ENCODE data around the gene NECTIN1.
A peak's percentile ranks its signal among the peaks of the same experiment; 100 is the strongest.

Gene NECTIN1

DNA sequence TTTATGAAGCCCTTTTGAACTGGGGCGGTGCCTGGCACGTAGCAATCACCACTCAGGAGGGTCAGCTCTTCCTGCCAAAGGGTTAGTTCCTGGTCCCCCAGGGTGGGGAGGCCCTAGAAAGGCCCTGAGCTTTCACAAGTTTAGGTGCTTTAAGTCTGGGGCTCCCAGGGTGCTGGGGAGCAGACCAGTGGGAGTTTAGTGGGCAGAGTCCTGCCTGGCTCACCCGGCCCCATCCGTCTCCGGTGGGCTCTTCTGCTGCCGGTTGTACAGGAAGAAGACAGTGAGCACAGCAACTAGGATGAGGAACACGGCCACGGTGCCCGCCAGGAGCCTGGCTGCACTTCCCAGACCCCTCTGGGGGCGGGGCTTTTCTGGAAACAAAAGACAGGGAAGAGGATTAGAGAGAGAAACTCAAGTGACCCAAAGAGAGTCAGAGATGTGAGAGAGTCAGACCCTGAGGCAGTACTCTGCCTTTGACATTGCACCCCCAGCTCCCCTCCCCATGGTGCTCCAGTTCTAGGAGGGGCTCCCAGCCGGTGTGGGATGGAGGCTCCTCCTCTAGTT, 89.3 kb downstream of the NECTIN1 start:
- DNase-seq, result no peak

DNA sequence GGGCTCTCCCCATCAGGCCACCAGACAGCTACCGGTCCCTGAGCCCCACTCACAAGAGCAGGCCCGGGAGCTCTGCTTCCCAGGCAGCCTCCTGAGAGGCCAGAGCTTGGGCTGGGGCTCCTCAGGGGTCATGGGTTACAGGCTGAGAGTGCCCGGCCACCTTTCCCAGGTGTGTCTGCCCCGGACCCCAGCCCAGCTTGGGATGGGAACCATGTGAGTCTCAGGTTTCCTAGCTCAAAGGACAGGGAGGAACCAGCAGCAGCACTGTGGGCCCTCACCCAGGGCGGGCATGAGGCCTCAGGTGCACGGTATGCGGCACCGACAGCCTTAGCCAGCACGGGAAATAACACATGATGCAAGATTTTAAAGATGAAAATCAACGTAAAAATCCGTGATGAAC, 90.1 kb downstream of the NECTIN1 start:
- no peak for DNase-seq

DNA sequence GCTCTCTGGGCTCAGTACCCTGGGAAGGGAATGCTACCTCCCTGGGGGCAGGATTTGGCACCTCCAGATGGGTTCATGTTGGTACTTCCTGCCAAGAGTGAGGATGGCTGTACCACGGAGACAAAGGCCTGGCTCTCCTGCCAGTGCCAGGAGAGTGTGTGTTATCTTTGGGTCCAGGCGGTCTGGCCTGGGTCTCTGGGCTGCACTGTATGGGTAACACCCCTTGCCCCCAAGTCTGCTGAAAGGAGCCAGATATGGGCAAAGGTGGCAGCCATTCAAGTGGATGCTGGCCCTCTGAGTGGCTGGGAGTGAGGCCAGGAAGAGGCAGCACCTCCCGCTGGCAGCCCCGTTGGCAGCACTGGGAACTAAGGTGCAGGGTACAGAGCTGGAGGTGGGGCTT, 91.5 kb downstream of the NECTIN1 start:
- no peak for DNase-seq

DNA sequence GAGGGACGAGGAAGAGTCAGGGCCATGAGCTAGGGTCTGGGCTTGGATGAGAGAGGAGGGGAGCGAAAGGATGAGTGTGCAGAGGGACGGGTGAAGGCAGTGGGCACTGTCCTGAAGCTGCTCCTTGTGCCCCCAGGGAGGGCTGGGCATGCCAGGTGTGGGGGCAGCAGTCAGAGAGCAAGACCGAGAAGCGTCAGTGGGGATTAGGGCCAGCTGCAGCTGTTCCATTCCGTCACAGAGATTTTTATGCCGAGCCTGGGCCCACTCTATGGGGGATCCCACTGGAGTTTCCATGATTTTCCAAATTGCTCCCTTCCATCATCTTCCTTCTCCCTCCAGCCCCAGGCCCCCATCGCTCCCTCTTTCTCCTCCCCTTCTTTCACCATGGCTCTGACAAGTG, 93.2 kb downstream of the NECTIN1 start:
- no peak for DNase-seq

DNA sequence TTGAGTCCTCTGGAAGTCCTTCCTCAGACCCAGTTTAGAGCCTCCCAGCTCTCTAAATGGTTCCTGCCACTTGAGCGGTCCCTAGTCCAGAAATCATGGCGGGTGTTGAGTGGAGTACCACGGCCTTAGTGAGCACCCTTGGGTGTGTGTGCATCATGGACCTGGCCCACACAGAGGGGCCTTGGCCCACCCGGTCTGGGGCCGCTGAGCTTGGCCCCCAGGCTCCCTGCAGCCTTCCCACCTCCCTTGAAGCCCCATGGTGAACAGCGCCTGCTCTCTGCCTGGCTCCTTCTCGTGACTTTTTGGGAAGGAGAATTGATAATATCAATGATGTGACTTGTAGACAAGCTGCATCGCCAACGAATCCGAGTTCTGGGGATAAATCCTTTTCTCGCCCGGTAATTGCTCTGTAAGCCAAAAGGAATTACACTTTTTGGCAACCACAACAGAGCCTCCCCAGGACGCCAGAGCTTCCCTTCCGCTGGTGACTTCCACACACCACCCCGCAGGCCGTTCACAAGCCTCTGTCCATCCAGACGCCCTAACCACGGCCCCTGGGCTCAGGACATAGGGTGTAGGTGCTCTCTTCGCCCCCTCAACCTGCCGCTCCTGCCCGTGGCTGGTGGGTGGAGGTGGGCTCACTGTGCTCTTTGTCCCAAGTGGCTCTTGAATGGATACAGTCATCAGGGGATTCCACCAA, 93.8 kb downstream of the NECTIN1 start:
- DNase-seq, result no peak

DNA sequence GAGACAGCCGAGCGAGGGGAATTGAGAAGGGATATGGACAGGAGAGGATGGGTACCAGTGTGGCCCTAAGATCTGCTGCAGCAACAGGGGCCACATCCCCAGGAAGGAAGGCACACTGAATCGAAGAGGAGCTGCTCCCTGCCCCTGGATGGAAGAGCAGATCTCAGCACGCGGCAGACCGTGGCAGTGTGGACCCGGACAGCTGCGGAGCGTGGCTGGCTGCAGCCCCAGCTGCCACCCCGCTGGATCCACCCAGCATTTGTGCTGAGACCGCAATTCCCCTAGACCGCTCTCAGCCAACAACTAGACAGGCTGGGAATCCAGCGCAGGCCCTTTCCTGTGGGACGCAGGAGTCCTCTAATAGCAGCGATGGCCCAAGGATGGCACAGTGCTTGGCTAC, 94.7 kb downstream of the NECTIN1 start:
- DNase-seq, result no peak

DNA sequence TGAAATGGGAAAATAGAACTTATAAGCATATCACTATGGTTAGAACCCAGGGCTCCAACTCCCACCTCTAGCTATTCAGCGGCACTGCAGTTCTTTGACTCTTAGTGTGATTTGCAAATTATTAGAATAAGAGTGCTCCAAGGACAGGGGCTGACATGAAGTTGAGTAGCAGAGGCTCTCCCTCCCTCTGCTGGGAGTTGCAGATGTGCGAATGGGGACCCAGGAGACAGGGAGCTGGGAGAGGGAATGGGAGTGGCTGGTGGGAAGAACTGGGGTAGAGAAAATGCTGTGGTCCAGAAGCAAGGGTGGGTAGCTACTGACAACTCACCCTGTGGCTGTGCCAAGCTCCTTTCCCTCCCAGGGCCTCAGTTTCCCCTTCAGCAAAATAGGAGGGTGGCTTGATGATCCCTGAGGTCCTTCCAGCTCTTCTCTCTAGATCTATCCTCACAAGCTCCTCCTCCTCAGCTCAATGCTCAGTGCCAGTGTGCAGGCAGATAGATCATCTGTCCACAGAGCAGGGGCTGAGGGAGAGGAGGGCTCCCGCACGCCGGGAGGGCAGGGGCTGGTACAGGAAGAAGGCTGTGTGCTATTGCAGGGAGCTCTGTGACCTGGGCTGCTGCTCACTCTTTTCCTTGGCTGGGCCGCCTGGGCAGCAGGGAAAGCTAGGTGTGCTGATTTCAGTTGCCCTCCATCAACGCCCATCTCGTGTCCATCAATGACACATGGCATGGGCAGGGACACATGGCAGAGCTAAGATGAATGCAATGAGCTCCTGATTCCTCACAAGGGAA, 99.0 kb downstream of the NECTIN1 start:
- DNase-seq, result no peak

DNA sequence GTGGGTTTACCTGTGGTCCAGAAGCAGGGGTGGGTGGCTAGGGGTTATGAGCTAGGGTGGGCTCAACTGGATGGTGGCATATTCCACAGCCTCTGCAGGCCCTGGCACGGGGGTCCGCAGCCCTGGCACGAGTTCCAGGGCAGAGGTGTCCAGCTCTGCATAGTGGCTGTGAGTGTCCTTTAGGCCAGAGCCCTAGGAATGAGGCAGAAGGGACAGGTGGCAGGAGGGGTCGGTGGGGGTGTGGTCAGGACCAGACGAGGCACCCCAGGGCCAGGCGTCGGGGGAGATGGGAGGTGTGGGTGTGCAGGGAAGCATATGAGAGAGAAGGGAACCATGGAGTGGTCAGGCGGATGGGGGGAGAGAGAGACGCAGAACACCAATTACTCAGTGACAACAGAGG, 99.9 kb downstream of the NECTIN1 start:
- no peak for DNase-seq

DNA sequence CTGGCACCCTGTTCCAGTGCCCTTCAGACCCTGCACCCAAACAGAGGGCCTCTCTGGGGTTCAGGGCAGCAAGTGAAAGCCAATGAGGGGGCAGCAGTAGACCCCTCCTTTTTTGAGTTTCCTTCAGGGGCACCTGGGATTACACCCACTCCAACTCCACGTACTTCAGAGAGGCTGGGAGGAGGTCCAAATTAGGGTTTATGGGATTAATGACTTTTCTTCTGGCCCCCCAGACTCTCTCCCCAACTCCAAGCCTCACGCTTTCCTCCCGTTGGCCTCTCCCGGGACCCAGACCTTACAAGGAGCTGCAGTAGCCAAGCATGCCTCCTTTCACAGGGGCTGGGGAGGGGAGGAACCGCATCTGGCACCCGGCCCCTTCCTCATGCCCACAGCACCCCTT, 101.7 kb downstream of the NECTIN1 start:
- no peak for DNase-seq

DNA sequence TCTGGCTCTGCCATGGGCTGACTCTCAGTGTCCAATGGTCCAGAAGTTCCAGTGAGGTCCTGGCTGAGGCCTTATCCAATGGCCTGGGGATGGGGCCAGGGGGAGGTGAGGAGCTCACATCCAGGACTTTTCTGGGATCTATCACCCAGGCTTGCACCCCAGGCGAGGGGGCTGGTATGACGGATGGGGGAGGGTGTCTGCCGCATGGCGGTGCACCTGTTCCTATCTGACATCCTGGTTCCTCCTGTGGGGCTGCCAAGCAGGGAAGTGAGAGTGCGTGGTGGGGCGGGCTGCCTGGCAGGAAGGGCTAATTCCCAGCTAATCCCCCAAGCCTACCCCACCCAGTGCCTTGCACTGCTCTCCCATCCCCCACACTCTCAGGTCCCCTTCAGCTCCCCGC, 102.1 kb downstream of the NECTIN1 start:
- no peak for DNase-seq

DNA sequence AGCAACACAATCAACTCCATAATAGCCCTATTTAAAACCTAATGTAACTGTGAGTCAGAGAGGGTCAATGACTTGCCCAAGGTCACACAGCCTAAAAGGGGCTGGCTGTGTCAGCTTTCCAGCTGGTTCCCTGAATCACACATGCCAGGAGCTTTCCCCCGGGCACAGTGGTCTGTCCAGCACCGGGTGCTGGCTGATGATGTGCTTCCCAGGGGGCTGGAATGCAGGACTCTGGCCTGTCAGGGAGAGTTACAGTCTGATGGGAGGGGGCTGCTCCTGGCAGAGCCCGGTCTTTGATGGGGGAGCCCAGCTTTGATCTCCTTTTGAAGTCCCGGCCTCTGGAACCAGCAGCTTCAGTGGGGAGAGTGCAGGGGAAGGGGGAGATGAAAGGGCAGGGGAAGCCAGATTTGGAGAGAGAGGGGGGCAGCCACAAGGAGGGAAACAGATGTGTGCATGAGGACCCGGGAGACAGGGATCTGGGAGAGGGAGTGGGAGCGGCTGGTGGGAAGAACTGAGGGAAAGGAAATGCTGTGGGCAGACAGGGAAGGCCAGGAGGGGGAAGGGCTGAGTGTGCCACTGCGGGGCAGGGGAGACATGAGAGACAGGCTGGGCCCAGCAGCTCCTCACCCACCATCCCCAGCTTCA, 102.7 kb downstream of the NECTIN1 start:
- DNase-seq, result no peak

DNA sequence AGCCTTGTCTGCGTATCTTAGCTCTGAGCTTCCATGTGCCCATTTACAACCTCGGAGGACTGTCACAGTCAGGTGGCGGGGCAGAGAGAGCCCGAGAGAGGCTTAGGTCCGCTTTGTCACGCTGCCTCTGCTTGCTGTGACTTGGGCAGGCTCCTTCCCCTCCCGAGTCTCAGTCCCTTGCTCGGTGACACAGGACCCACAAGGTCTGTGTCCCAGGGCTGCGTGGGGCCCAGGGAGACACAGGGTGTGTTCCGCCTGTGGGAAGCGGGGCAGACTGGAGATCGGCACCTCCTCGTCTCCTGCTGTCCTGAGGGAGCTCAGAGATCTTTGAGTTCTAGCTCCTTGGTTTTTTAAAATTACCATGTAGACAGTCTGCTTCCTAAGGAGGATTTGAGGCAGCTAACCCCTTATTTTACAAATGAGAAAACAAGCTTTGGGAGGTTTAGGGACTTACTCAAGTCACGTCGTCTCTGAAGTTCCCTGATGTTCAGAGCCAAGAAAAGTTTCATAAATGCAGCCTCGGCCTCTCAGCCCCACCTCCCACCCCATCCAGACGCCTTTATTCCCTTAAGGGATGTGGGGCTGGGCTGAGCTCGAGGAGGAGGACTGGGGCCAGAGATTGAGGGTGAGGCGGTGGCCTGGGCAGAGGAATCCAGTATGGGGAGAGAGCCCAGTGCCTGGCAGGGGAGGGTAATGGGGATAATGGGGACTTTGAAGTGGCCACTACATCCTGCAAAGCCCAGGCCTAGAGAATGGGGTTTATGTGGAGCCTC, 103.6 kb downstream of the NECTIN1 start:
- DNase-seq, result no peak

DNA sequence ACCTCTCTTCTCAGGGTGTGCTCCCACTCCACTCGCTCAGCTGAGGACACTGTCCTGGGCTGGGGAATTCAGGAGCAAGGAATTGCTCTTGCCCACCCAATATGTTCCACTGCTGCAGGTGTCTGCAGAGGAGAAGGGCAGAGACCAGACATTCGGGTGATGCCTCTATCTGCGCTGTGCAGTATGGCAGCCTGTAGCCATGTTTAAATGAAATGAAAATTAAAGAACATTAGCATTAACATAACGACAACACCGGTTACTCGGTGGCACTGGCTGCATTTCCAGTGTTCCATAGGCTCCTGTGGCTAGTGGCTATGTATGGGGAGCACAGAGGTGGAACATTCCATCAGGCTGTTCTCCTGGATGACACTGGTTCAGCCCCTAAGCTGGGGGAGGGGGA, 104.4 kb downstream of the NECTIN1 start:
- DNase-seq, result no peak

DNA sequence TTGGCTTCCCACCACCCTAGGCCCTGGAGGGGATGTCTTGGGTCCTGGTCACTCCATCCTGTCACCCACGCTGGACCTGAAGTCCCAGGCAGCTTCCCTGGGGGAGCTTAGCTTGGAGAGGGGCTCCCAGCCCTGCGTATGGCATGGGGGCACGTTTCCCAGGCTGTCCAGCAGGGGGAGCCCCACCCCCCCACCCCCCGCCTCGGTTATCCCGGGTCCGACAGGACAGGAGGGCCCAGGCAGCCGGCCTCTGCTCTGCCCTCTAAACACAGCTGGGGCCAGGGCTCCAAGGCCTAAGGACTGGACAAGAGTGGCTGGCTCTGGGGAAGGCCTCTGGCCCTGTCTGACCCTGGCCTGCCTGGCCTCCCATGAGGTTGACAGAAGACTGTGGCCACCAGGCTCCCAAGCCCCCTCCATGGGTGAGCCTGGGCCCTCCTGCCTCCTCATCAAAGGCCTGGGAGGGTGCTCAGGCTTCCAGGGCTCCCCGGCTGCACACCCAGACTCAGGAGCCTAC, 104.8 kb downstream of the NECTIN1 start:
- DNase-seq, result no peak

DNA sequence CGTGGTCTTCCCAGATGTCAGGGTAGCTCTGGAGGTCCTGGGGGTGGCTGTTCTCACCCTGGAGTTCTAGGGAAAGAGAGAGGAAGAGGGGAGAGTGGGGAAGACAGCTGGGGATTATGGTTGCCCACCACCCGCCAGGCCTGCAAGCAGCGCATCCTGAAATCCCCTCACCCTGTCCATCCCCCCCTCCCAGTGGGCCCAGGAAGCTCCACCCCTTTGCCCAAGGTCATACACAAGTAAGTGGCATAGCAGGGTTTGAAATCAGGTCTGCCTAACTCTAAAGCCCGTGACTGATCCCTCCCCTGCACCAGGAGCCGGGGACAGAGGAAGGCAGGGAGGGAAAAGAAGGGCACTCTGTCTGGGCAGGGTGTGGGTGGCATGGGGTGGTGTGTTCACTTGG, 105.3 kb downstream of the NECTIN1 start:
- DNase-seq, result no peak

DNA sequence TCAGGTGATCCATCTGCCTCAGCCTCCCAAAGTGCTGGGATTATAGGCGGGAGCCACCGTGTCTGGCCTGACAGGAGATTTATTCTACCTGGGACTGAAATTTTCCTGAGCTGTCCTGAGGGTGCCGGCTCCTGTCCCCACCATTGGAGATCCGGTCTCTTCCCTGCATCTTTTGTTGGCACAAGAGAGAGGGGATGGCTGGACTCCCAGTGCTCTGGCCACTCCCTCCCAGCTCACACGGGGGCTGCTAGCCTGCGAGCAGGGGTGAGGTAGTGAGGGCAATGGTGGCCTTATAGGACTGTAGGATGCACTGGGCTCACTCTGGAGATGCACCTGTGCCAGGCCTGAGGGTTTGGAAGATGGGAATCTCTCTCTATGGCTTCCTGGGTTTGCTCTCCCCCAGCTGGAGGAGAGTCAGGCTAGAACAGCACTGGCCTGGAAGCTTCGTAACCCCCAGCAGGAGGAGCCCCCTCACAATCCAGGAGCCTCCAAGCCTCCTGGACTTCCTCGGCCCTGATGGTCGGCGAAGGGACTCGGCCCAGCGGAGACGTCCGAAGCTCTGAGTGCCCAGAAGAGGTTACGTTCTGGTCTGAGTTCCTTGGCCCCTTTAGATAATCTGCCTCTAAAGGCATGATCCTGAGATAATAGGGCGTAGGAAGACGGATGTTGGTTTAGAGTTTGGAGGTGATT, 106.4 kb downstream of the NECTIN1 start:
- DNase-seq, result no peak

DNA sequence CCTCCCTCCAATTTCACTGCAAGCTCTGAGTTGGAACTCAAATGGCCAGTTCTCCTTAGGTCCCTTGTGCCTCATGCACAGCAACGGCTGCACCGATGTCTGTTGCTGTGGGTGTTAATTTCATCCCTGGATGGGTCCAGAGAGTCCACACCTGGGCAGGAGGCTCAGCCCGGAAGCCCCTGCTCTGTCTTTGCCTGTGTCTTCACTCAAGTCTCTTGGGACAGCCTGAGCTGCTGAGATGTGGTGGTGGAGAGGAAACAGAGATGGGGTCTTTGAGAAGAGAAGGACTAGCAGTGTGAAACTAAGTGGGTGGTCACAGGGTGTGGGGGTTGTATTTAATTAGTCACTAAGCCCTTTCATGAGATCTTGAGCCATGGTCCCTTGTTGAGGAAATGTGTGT, 109.3 kb downstream of the NECTIN1 start:
- DNase-seq, result no peak

DNA sequence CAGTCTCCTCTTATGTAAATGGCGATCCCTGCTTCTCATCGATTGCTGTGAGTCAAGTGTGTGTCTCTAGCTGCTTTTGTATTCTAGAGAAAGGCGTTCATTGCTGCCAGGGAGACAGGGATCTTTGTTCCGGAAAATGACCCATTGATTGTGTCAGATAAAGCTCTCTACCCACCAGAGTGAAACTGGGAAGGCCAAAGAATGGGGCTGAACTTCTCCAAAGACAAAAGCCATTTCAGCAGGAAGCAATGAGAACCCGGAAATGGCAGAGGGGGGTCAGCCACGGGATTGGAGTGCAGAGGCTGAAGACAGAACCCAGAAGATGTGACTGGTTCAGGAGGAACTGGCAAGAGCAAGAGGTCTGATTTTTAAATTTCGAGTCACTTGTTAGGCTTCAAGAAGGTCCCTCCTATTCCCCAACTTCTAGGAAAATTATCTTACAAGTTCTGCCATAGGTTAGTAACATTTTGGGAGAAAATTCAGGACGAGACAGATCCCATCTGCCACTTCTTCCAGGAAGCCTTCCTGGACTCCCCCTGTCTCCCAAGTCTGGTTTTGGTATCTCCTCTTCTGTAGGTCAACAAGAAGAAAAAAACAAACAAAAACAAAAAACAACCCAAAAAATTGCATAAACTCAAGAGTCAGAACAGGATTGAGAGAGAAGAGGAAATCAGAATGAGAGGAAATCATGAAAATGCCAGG, 110.6 kb downstream of the NECTIN1 start:
- no peak for DNase-seq

DNA sequence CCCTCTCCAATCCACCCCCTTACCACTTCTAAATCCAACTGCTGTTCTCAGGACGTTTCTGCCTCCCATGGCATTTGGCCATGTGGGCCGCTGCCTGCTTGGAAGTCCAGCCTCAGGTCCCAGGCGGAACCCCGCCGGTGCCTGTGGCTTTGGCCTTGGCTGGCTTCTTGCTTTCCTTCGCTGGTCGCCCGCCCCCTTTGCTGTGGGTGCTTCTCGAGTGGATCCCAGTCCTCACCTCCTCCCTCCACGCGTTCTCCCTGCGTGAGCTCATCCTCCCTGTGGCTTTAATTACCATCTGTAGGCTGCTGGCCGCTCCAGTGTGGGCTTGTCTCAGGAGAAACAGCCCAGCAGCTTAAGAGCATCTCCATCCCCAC, 111.7 kb downstream of the NECTIN1 start:
- DNase-seq, result no peak

DNA sequence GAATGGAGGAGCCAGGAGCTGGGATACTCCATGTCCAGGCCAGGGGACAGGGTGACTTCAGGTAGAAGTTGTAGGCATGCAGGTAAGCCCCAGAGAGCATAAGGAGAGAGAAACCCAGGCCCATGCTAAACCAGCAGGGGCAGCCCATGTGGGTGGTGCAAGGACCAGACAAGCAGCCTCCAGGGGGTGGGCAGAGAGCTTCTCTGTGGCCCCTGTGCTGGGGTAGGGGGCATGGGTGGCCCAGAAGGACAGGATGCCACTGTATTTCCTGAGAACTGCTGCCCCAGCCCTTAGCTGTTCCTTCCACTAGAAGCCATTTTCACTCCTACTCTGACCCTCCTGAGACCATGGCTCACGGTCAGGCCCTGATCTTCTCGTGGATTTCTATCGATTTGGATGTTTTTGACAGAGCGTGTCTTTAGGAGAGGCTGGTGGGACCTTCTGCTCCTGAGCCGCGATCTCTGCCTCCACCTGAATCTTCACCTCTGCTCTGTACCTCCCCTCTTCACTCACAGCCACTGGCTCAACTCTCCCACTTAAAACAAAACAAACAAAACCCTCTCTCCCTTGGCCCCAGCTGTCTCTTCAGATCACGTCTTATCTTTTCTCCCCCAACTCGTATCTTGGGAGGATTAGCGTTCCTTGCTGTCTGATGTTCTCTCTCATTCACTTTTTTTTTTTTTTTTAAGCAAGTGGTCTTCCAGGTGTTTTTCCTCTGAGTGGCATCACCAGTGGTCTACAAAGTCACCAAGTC, 112.2 kb downstream of the NECTIN1 start:
- peak; percentile 25 for DNase-seq

DNA sequence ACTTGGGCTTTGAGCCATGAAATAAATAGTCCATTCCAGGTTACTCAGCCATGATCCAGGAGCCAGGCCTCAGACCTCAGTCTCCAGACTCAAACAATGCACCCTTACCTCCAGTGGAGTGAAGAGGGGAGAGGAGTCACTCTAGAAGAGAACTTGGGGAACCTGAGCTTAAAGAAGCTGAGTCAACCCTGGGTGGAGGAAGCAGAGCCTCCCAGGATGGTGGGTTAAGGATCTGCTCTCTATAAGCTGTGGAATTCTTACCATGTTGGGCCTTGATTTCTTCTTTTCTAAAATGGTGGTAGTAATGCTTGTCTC, 113.2 kb downstream of the NECTIN1 start:
- no peak for DNase-seq
